Stimulated activated CD8-positive, alpha-beta memory T cell treated with anti-CD3 and anti-CD28 coated beads, Interleukin-4, amount 100 ng/mL, for 4 hours (primary cell): ENCODE measurements around the gene CLCF1.

Source experiments
- DNase-seq, 2 donors: peaks; one replicate each; pipeline ENCODE4 v3.0.0-alpha.2; 2020; ENCODE audit warnings: low read depth in 2 of 2, low spot score in 1 of 2

The CLCF1 gene

DNA sequence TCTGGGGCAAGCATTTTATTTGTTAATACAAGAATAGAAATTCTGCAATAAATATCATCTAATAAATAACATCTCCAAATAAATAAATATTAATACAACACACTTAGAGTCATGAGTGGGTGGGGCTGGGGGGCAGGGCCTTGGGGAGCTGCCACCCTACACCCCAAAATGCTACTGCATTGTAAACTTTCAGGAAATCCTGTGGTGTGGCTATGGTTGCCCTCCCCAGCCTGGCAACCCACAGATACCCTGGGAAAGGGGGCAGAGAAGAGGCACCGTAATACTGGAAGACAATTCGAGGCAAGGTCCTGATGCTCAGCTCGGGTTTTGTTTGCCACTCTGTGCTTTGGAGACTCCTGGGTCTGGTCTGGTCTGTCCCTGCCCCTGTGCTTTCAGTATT is 9.2 kb downstream of the CLCF1 start:
- no peak for DNase-seq

DNA sequence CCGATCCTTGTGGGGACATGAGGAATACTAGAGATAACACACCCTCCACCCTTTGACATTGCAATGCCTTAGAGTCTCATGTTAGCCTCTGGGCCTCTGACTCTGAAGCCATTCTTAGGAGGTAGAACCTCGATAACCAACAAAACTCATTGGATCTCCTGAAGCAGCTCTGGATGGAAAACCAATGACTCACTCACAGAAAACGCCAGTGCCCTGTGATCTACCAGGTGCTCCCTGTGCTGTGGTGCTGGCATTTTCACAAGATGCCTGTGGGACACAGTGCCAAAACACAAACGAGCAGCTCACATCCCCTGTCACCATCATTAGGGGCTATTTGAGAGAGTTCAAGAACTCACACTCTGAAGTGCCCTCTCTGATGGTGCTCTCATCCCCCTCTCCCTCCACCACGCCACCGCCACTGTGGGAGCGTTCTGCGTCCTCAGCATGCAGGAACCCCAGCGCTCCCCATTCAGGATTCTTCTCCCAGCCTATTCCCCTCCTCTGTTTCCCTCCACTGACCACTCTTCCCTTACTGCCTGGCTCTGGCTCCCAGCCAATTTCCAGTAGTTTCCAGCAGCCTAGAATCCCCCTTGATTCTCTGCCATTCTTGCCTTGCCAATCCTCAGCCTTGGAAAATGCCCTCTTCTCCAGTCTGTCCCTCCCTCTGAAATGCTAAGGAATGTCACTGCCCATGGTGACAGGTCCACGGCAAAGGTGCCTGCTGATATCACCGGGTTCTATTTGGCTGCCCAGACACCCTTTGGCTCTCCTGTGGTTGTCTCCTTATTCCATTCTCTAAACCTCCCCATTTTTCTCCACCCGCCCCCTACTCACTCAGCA is 15.3 kb downstream of the CLCF1 start:
- DNase-seq, result no peak

DNA sequence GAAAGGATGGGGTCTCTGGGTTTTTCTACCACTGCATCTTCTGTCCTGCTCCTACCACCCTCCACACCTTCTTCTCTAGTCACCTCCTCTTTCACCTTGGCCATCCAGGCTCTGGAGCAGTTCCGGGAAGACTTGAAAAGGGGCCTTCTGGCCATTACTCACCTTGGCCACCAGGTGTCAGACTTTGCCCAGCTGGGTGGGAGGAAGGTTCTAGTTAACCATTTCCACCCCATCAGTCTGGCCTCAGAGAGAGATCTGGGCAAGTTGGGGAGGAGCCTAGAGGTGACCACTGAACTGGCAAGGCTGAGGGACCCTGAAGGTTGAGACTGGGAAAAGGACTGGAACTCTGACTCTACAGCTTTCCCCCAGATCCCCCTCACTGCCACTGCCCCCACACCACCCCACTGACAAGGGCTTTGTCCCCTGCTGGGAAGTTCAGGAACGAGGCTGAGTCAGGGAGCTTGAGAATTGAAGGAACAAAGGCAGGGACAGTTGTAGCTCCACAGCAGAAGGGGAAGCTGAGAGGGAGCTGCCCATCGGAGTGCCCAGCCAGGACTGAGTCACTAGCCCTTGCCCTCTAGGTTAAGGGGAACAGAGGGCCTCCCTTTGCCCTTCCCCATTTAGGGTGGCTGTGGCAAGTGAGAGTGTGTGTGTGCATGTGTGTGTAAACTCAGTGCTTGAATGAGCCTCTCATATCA is 16.4 kb downstream of the CLCF1 start:
- DNase-seq, result peak; percentile 40 to 55

DNA sequence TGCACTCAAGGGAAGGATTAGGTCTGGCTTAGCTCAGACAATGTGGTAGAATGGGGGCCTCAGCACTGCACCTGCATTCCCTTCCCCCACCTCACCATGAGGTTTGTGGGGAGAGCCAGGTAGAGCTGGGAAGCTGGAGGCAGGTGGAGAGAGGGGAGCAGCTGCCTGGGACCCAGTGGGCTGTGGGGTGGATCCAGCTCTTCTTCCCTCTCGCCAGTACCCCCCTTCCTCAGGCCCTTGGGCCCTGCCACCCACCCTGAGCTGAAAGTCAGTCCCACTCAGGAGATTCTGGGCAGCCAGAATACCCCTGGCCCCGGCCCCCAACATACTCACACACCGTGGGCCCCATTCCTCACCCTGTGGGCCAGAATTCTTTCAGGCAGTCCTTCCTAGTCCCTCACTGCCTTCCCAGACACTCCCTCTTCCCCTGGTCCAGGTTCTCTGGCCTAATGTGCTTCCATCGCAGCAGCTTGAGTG is 17.0 kb downstream of the CLCF1 start:
- DNase-seq, result no peak

DNA sequence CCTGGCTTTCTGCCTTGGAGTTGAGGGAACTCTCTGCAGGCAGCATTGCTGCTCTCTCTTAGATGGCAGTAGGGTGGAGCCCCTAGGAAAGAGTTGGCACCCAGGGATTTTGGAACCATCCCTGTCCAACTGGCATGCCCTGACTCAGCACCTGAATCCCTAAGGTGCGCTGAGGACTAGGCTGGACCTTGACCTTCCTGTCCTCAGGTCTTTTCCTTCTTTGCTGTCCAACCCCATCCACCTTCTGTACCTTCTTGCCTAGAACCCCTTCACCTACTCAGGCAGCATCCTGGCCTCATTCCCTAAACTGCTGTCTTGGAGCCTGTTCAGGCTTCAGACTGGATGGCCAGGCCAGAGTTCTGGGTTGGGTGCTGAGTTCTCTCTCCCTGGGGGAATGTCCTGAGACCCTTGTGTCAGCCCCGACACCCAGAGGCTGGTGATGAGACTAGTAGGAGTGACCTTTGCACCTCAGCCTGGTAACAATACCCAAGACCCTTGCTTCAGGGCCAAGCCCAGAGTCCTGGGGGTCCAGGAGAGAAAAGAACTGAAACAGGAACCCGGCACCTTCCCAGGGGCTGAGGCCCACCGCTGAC is 17.5 kb downstream of the CLCF1 start:
- DNase-seq, result no peak

DNA sequence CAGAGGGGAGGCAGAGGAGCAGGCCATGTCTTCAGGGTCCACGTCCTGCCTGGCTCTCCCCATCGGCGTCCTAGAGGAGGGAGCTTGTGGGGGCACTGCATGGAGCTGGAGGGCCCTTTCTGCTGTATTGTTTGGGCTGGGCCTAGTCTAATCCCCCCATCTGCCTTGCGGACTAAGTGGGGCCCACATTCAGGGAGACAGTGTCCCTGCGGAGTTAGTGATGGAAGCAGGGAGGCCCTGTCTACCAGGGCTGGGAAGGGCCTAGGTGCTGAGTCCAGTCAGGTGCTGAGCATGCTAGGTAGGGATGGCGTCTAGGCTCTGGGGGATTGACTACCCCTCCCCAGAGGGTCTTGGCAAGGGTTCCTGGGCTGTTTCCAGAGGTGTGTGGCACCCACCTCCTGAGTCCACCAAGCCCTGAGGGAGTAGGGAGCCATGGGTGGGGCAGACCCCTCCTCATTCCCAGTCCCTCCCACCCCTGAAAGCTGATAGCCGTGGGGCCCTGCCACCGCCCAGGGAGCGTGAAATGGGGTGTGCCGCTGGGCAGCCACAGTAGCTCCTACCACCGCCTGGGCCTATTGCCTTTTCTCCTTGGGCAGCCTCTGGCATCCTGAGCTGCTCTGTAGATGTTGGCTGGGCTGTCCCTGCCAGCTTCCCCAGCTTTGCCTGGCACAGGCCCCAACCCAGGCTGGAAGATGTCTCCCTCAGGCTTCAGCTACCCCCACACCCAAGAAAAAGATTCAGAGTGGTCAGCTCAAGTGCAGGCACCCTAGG is 18.2 kb downstream of the CLCF1 start:
- no peak for DNase-seq

DNA sequence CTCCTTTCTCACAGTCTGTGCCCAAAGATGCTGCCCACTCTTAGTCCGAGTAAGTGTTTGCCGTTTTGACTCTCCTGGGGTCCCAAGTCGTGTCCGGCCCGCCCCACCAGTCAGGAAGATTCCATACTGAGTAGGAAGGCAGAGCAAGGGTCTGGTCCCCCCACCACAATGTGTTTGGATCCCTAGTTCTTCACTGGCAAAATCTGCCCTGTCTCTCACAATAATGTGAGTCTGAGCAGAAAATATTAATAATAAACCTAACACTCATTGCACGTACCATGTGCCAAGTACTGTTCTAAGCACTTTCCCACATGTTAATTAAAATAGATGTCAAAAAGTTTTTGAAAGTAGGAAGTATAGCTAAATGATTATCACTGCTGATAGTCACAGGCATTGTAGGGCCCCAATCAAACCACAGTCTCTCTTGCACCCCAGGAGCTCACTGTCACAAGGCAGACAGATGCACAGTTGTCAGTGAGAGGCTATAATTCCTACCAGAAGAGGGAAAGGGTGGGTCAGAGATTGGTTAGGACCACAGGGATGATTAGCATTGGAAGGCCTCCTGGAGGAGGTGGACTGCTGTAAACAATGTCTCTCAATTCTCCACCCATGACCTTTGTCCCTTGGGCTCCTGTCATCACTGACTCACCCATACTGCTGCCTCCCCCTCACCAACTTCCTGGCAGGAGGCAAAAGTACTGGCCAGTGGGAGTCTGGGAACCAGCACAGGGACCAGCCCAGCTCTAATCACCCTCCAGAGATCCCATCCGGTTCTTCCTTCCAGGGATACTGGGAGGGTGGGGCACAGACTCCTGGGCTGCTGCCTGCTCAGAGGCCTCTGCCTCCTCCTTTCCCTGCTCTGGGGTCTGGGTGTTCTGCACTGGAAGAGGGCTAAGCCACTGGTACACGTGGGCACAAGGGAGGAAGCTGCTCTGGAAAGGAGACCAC is 19.0 kb downstream of the CLCF1 start:
- no peak for DNase-seq

DNA sequence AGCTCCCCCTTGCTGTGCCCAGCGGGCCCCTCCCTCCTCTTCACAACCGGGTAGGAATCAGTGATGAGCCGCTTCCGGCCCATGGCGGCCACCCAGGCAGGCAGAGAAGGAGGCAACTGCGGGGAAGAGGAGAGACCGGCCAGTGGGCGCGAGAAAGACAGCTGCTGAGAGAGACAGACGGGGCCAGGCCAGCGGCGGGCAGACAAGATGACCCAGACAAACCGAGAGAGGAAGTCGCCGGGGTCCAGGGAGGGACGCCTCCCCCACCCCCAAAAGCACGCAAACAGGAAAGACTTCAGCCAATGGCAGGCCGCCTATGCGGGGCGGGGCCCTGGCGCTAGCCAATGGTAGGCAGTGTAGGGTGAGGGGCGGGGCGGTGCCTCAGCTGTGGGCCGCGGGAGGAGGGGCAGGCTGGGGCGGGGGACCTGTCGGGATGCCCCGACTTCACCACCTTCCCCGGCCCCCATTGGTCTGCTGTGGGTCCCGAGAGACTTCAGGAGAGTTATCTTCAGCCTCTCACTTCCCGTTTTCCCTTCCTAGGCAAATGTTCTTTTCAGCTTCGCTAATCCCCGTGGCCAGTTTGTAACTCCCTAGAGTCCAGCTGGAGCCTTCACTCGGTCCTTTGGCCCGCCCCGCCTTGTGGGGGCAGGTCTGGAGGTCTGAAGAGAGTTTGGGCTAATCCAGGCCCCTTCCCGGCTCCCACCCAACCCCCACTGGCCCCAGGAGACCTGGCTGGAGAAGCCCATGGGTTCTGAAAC is 19.9 kb downstream of the CLCF1 start, which contains the start of gene POLD4:
Gene POLD4, minus strand, starts transcription at position 230 of the 758 bp plus-strand sequence. Its CDS starts 147 bp downstream, at position 83.
- DNase-seq, result peak; percentile 91 to 94

DNA sequence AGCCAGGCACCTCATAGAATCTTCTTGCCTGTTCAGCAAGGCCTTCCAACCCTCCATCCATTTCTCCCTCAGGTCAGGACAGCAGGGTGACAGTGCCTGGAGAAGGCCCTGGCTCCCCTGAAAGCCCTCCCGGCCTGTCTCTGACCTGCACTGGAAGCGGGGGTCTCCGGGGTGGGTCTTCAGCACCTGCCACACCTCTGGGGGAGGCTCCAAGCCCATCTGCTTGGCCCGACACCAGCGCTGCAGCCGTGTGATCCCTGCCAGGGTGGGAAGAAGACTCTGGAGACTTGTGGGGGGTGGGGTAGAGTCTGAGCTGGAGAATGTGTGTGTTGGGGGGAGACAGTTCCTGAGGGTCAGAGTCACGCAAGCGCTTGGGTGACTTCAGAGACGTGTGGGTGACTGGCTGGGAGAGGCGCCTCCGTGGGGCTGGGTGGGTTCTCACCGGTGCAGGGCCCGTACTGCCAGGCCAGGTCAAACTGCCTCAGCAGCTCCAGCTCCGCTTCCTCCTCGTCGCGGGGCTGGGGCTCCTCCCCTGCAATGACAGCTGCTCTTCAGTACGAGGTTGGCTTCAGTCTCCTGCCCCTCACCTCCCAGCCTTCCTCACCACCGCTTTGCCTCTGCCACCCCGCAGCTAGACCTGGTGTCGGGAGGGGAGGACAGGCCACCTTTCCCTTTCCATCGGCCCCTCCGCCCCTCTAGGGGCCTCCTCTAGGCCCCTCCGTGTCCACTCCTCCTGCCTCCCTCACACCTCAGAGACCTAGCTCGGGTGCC is 20.7 kb downstream of the CLCF1 start:
- DNase-seq, result no peak

DNA sequence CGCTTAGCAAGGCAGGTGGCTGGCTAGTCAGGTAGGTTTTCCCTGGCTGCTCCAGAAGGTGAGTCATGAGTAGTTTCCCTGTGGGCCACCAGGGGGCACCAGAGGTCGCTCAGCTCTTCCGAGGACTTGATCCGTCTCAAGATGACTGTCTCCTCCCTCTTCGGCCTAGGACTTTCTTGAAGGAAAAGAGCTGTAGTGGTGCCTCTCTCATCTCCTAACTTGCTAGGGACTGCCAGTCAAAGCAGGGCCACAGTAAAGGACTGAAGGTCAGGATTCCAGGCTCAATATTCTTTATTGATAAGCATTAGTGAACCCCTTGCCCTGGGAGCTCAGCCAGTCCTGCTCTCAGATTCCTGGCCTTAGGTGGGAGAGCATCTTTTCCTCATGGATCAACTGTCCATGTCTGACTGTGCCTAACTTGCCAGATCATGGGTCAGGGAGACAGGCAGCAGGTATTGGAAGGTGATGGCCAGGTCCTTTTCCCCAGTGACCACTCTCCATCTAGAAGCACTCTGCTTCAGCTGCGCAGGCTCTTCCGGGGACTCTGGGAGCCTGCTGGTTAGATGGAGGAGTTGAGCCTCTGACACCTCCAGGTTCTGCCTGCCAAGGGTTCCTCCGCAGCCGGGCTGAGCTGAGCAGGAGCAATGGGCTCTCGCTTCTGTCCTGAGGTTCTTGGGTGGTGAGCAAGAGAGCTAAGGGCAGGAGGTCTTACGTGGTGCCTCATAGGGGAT is 22.0 kb downstream of the CLCF1 start:
- DNase-seq, result no peak

DNA sequence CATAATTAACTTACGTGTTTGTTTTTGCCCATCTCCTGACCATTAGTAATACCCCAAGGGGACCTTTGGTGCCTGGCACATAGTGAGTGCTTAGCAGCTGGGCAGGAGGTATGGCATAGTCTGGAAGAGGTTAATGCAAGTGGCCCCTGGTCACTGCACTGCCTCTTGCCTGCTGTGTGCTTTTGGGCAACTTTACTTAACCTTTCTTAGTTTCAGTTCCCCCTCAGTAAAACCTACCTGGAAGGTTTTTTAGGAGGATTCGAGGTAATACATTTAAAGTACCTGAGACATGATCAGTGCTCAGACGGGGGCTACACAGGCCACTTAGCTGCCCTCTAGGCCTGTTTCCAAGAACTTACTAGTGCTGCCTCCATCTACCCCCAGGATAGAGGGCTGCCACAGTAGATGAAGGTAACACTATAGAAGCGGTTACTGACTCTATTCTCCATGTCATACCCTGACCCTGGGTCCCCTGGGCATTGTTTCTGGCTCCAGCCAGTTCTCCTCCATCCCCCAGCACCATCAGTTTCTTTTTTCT is 23.4 kb downstream of the CLCF1 start:
- no peak for DNase-seq

DNA sequence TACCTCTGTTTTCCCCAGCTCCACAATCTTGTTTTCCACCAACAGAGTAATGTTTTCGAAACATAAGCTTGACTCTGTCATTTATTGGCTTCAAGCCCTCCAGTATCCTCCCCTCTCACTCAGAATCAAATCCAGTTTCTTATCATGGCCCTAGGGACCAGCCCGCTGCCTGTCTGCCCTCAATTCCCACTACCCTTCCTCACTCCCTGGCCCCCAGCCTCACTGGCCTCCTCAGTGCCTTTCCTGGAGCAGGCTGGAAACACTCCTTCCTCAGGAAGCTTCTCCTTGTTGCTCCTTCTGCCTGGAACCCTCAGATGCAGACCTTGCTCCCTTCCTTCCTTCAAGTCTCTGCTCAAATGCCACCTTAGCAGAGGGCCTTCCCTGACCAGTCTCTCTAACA is 23.9 kb downstream of the CLCF1 start:
- DNase-seq, result no peak

DNA sequence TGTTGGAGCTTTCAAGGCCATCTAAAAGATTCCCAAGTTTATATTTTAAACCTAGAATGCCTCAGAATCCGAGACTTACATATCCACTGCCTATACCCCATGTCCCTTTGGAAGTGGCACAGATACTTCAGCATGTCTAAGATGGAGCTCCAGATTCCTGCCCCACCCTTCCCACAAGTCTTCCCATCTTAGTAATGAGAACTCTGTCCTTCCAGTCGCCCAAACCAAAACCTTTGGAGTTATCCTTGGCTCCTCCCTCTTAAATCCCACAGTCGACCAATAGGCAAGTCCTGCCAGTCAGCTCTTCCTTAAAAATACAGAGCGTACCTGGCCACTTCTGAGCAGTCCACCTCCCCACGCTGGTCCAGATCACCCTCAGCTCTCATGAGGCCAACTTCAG is 24.4 kb downstream of the CLCF1 start:
- no peak for DNase-seq

DNA sequence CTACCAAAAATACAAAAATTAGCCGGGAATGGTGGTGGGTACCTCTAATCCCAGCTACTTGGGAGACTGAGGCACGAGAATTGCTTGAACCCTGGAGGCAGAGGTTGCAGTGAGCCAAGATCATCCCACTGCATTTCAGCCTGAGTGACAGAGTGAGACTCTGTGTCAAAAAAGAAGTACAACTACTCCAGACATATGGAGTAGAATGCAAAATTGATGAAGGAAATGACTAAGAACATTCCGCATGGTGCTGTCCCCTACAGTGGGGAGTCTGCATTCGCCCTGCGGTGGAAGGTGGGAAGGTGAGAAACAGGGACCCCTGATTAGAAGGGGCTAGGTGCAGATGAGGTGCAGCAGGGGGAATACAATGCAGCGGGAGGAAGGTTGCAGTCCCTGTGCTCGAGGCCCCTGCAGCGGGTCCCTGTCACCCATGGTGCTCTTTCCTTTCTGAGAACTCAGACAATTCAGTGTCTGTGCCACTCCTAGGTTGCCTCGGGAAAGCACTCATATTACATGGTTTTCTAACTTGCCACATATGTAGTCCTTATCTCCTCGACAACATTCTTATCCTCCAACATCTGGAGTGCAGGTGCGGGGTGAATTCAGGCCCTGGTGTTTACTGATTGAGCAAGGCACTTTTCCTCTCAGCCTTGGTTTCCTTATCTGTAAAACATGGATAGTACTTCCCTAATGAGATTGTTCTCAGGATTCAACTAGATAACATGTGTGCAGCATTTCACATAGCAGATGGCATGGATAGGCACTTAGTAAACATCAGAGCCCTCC is 25.2 kb downstream of the CLCF1 start:
- no peak for DNase-seq

DNA sequence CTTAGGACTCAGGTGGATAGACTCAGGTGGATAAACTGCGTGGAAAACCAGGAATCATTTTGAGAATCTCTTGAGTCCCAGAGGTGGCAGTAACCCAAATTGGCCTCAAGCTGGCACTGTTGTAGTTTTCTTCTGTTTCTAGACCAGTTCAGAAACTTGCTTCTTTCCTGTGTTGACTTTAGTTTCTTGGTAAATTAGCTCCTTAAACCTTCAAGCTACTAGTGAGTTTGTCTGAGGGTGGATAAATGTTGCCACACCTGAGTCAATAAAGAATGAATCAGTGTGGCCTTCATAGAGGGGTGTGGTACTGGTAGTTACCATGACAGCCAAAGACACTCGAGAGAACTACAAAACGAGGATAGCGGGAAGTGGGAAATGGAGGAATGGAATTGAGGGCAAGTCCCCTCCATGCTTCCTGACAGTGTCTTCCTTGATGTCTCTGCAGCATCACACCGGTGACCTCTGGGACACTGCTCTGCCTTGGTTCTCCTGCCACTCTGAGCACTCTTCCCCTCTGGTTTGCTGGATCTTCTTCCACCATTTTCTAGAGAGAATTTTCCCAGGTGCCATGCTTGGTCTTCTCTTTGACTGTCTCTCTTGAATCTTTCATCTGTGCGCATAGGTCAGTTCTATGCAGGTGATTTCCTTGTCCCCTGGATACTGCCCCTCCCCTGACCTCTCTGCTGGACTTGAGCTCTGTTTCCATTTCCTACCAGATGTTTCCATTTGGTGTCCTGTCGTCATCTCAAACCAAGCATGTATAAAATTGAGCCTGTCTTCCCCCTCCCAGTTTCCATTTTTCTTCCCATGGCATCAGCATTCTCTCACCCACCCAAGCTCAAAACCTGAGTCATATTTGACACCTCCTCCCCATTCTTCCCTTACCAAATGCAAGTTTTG is 27.2 kb downstream of the CLCF1 start:
- no peak for DNase-seq
